Activated T-cell treated with anti-CD3 and anti-CD28 coated beads, Interleukin-2, amount 50 U/mL, for 1 hour (primary cell): ENCODE data around the gene PGA5.

Experiments used
- DNase-seq: peaks from one replicate; pipeline ENCODE4 v3.0.0-alpha.2; 2020

PGA5 gene

GRCh38 chr11:61297746-61298145, 56.8 kb downstream of the PGA5 start:
- no peak for DNase-seq

DNA sequence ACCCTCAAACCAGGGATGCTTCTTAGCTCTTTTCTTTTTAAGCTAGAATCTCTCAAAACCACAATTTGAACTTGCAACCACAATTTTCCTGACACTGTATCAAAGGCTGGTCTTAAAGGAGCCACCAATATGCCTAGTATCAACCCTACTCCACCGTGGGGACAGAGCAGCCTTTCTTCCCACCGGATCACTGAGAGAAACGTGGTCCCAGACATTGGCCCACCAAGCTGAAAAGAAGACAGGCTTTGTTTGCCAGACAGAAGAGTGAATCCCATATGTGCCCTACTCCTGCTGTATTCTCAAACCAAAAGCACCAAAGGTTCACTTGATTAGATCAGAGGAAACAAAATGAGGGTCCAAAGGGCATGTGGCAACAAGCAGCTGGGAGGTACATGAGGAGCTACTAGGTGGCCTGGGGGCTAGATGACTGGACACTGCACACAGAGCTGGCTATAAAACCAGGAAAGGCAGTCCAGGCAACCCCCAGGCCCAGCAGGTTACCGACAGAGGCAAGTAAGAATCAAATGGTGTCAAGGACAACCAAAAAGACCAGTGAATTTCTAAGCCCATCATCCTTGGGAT, 57.8 kb downstream of the PGA5 start:
- DNase-seq = no peak
